HG03280 (cell line): ENCODE data around the gene AGTR1.
"Not testable (repeated sequence)": the region's sequence is repeated elsewhere in the genome, so short reads cannot be mapped to it uniquely, and the experiment has no call there.

ENCODE experiments used
- ATAC-seq: cut with Tn5 transposase; IDR thresholded peaks from one replicate; pipeline ENCODE4 v1.9.1; 2021; ENCODE audit warnings: mild to moderate bottlenecking, moderate library complexity; ENCODE audit not compliant: unreplicated experiment

AGTR1 gene

DNA sequence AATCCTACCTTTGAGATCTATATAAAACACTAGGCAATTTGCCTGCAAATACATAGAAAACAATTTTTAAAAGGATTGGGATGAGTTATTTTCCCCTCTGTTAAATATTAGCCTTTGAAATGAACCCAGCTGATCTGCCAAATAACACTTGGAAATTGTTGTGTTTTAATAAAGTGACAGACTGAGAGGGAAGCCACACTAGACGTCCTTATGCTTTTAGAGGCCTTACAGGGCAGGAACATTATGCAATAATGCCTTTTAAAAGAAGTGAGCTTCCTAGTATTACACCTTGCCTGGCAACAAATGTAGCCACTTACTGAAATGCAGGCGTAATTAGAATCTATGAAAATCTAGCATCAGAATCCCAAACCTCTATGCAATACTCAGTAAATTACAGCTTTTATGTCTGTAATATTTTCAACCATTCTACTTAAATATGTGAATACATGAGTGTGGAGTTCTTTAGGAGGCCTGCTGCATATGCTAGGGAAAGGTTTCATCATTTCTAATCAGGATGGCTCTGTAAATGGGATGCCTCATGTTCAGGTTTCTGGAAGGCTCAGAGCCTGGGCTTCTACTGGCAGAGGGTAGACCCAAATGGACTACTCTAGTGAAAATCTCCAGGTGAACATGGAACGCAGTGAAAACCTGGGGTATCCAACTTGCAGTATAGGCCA, 20.3 kb downstream of the AGTR1 start:
- no peak for ATAC-seq

- ATAC-seq, result no peak
These were observed 21.5 kb downstream of the AGTR1 start for GRCh38 chr3:148718982-148719862.

DNA sequence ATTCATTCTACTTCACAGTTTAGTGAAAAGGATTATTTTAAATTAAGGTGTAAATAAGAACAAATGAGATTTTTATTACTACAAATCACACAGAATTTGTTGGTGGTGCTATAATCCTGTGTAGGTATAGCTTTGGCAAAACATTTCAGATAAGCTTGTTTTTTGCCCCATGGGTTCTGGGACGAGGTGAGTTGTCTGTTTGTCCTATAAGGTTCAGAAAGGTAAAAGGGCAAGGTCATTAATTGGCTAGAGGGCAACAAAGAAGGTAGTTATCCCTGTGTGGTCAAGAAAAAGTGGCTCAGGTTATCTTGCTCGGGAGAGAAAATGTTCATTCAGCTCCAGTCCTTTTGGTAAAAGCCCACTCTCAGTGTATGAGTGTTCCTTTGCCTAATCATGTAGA, 23.2 kb downstream of the AGTR1 start:
- ATAC-seq, result no peak

DNA sequence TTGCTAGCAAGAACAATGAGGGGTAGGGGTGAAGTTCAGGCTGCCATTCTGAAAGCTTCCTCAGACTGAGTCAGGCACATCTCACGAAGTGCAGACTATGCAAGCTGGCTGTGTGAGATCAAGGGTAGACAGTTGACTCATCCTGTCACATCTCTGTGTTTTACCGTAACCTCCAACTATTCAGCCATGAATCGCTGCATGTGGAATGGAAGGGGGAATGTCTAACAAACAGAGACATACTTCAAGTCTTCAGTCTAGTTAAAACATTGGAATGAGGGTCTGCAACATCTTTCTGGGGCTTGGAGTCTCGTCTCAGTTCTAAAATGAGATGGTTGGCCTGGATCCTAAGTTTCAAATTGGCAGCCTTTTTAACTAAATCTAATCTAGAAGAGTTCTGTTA, 25.9 kb downstream of the AGTR1 start:
- no peak for ATAC-seq

GRCh38 chr3:148727231-148727630, 29.5 kb downstream of the AGTR1 start:
- peak; percentile 66 for ATAC-seq

DNA sequence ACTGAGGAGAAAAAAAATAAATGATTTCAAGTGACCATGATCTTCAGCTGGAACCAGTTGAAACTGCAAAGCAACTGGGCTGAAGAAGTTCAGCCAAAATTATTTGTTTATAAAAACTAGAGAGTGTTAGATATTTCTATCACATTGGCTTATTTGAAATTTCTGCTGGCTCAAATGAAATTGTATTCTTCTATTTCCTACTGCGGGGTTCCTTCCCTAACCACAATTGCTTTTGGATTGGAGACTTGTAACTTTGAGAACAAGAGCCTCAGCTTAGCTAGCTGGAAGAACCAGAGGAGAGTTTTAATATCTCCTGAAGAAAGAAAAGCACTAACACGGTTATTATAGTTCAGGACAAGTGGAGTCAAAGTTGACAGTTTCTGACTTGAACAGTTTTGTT, 31.1 kb downstream of the AGTR1 start:
- no peak for ATAC-seq

- ATAC-seq, result no peak
These were observed 31.9 kb downstream of the AGTR1 start for GRCh38 chr3:148729476-148730055.

DNA sequence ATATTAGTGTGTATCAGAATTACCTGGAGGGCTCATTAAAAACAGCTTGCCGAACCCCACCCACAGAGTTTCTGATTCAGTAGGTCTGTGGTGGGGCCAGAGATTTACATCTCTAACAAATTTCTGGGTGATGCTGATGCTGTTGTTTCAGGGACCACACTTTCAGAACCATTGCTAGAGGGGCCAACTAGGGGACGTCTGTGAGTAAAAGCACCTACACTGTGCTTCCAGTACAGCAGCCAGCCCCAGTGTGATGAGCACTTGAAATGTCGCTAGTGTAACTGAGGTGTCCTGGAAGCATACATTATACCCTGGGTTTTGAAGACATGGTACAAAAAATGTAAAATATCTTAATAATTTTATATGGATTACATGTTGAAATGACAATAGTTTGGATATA, 33.0 kb downstream of the AGTR1 start:
- ATAC-seq, result no peak

DNA sequence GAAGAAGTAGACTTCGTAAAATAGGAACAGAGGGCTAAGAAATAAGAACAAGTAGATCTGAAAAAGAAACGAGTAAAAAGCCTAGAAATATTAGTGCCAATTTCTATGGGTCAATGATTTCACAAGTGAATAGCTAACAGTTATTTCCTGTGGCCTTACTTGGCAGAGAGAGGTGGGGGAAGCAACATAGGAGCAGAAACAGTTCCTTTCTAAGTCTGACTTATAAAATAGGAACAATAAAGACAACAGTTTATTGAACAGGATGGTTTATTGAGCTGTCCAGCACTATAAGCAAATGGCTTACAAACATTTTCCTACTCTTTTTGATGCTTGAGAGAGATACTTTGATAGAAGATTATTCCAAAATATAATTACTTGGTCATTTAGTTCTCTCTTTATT, 37.9 kb downstream of the AGTR1 start:
- no peak for ATAC-seq

DNA sequence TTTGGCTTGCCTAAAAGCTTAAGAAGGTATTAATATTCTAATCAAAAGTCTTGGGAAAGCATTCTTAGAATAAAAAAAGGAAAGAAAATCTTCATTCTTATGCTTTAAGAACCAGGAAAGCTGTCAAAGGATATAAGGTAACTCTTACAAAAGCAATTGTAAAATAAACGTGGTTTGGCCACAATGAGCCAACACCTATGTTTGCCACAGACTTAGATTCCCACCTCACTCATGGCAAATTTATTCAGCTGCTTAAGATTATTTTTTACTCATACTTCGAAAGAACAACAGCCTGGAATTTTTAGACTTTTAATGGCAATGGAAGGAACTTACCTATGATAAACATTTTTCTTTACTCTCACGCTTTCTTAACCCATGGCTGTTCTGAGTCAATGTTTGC, 38.4 kb downstream of the AGTR1 start:
- no peak for ATAC-seq

GRCh38 chr3:148737104-148737530, 39.4 kb downstream of the AGTR1 start:
- ATAC-seq, result no peak

DNA sequence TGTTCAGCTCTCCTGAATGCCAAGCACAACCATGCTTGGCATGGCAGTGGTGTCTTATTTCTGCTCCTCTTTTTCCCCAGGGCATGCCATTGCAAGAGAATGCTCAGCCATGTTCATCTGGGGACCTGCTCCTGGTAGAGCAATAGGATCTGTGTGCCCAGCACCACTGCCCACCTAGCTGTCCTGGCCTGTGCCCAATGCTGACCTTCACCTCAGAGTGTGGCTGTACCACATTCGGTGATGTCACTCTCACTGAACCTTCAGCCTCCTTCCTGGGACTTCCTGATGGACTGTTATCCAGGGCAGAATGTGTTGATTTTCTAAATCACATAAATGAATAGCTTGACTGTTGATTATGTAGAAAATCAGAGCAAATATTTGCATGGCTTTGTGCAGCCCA, 42.0 kb downstream of the AGTR1 start:
- ATAC-seq, result no peak

DNA sequence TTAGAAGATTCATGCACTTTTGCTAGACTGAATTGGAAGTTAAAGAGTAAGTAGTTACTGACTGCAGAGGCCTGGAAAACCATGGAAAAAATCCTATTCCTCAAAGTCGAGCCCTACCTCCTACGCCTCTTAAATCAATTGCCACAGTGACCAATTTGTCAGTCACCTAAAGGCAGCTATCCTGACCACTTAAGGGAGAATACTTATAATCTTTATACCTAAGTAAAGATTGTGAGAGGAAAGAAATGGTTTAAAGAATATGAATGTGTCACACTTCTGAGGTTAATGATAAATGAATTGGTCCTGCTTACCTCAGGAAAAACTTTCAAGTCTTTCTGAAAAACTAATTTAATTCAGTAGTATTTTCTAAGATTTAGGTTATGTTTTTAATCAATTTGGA, 42.6 kb downstream of the AGTR1 start:
- no peak for ATAC-seq

DNA sequence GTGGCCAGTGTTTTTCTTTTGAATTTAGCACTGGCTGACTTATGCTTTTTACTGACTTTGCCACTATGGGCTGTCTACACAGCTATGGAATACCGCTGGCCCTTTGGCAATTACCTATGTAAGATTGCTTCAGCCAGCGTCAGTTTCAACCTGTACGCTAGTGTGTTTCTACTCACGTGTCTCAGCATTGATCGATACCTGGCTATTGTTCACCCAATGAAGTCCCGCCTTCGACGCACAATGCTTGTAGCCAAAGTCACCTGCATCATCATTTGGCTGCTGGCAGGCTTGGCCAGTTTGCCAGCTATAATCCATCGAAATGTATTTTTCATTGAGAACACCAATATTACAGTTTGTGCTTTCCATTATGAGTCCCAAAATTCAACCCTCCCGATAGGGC, 43.5 kb downstream of the AGTR1 start:
- no peak for ATAC-seq

DNA sequence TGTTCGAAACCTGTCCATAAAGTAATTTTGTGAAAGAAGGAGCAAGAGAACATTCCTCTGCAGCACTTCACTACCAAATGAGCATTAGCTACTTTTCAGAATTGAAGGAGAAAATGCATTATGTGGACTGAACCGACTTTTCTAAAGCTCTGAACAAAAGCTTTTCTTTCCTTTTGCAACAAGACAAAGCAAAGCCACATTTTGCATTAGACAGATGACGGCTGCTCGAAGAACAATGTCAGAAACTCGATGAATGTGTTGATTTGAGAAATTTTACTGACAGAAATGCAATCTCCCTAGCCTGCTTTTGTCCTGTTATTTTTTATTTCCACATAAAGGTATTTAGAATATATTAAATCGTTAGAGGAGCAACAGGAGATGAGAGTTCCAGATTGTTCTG, 44.4 kb downstream of the AGTR1 start:
- ATAC-seq, result no peak

DNA sequence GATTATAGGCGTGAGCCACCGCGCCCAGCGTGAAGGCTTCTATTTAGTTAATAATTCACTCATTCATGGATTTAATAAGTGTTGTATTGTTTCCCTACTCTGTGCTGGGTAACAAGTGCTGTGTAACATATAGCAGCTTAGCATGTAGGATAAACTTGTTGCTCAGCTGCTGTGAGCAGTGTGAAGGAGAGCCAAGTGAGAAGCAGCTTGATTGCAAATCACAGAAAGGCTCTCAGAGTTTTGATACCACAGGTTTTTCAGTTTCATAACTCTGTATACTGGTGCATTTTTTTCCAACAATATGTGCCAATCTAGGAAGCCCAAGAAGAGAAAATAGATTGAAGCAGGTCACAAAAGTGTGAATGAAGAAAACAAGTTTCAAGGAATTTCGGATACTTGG, 48.4 kb downstream of the AGTR1 start:
- no peak for ATAC-seq

DNA sequence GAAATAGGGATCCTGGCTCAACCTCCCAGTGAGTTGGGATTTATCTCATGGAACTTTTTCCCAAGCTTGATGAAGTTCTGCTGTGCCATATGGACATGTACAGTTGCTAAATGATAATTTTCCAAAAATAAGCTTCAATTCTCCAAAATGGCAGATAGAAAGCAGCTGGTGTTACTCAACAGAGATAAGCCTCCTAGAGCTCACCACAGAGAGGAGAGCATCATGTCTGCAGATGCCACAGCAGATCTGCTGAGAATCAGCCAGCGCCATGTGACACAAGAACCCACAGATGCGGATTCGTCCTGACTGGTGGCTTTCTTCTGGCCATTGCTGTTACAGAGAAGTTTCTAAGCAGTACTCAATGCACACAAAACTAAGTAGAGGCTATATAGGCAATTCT, 50.6 kb downstream of the AGTR1 start:
- no peak for ATAC-seq

GRCh38 chr3:148750296-148750695, 52.6 kb downstream of the AGTR1 start:
- no peak for ATAC-seq

DNA sequence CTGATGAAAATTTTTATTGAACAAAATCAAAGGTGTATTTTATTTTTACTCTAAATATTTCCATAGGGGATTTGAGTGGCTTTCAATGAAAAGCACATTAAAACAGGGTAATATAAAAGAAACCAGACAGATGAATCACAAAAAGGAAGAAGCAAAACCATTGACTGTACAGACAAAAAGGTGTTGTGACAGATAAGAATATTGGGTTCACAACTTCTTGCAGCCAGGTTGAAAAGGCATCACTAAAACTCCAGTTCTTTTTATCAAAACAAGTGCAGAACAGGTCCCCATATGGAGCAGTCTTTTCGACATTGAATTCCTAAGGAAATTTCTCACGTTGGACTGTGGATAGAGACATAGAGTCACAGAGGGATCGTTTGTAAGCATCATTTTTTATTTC, 53.8 kb downstream of the AGTR1 start:
- no peak for ATAC-seq

DNA sequence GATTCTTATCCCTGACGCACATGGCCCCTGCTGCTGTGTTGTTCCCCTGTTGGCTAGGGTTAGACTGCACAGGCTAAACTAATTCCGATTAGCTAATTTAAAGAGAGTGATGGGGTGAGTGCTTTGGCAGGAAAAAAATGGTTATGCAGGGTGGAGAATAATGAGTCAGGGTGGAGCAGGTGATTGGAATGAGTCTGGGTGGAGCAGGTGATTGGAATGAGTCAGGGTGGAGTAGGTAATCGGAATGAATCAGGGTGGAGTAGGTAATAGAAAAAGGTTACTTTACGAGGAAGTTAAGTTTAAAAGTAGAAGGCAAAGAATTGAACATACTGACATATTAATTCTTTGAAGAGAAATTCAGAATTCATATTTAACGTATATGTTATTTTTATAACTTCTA, 55.7 kb downstream of the AGTR1 start:
- not testable (repeated sequence) for ATAC-seq

DNA sequence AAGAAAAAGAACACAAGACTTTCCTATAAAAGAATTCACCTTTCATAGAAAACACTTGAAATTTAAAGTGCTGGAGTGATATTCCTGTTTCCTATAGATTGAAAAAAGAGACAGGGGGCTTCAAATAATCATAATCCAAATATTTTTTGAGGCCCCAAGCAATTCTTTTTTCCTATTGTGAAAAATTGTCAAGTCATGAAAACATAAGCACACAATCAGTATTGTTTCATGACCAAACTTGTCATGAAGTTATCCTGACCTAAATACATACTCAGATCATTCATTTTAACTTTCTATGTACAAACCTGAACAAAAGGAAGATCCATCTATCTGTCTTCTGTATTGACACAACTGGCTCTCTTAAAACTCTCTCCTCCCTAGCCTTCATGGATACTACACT, 57.9 kb downstream of the AGTR1 start:
- no peak for ATAC-seq

DNA sequence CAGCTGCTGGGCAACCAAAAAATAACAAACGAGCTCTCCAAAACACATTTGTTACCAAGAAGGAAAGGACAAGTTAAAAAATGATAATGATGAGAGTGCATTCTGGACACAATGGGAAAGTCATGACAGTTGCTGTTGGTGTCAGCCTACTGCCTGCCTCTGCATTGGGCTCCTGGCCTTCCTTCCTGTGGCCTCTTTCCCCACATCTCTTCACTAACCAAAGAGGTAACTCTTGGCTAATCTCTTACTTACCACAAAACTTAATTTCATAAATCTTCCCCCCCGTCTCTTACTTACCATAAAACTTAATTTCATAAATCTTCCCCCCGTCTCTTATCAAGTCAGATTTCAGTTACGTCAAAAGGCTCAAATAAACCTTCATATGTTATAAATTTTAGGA, 58.6 kb downstream of the AGTR1 start:
- no peak for ATAC-seq
